HTERT RPE-1 (cell line): ENCODE results near the gene HCRTR1.

Source experiments
- in situ Hi-C: fragments of 300-500 bp; cut with MboI; formaldehyde crosslinking; loops from 4 replicates; pipeline ENCODE4 v1.14.3; 2020; ENCODE audit warnings: low sequenced_read_pairs

The HCRTR1 gene

GRCh38 chr1:31617218-31617915 lies at the start of gene HCRTR1:
HCRTR1 (plus strand) TSS chr1:31617689; CDS start chr1:31619193, 1,504 bp downstream.
- in situ Hi-C loops = no loop called here

GRCh38 chr1:31567956-31568570 lies 49.4 kb upstream of the HCRTR1 start:
- in situ Hi-C loops = no loop called here

- in situ Hi-C loops = no loop called here
Measured at GRCh38 chr1:31568895-31569595, 48.4 kb upstream of the HCRTR1 start.

- in situ Hi-C loops = no loop called here
Measured at GRCh38 chr1:31569596-31570173, 47.8 kb upstream of the HCRTR1 start.

- in situ Hi-C loops = no loop called here
Measured at GRCh38 chr1:31570228-31570627, 47.3 kb upstream of the HCRTR1 start.

GRCh38 chr1:31570906-31571305 lies 46.6 kb upstream of the HCRTR1 start:
- in situ Hi-C loops = no loop called here

- in situ Hi-C loops = no loop called here
Measured at GRCh38 chr1:31571340-31572295, 45.9 kb upstream of the HCRTR1 start.

GRCh38 chr1:31572323-31573104 lies 45.0 kb upstream of the HCRTR1 start:
- in situ Hi-C loops = no loop called here

- in situ Hi-C loops = no loop called here
Measured at GRCh38 chr1:31573261-31573660, 44.2 kb upstream of the HCRTR1 start.

- in situ Hi-C loops = no loop called here
Measured at GRCh38 chr1:31574749-31575368, 42.6 kb upstream of the HCRTR1 start.

GRCh38 chr1:31575369-31576140 lies 41.9 kb upstream of the HCRTR1 start:
- in situ Hi-C loops = no loop called here

- in situ Hi-C loops = no loop called here
Measured at GRCh38 chr1:31576201-31576669, 41.3 kb upstream of the HCRTR1 start, which contains the start of gene TINAGL1. TINAGL1 (plus strand) TSS chr1:31576515; CDS start chr1:31577149, 634 bp downstream.

- in situ Hi-C loops = no loop called here
Measured at GRCh38 chr1:31576743-31577455, 40.6 kb upstream of the HCRTR1 start.

GRCh38 chr1:31577515-31578192 lies 39.8 kb upstream of the HCRTR1 start:
- in situ Hi-C loops = no loop called here

GRCh38 chr1:31579374-31579773 lies 38.1 kb upstream of the HCRTR1 start:
- in situ Hi-C loops = no loop called here

- in situ Hi-C loops = no loop called here
Measured at GRCh38 chr1:31580513-31580870, 37.0 kb upstream of the HCRTR1 start.

- in situ Hi-C loops = no loop called here
Measured at GRCh38 chr1:31580891-31581603, 36.4 kb upstream of the HCRTR1 start.
